Right cardiac atrium (tissue), 5 donors: Measurements from ENCODE around the gene CNTN1. TPM values are rescaled to one million over a fixed set of nuclear protein-coding genes. Genes with fewer than 3 reads are reported as not detected.

Experiments
- ATAC-seq, 2 donors: fragments of 200-7000 bp; cut with Tn5 transposase; one replicate each; pipeline versions ENCODE4 v1.8.0 to v1.9.1; 2020; ENCODE audit warnings: moderate library complexity in 2 of 2, mild to moderate bottlenecking in 1 of 2
- DNase-seq, 3 donors: peaks; one replicate each; pipeline ENCODE4 v3.0.0-alpha.2; 2020
- H3K27ac ChIP-seq: one replicate; pipeline ENCODE4 v1.5.1; 2013; ENCODE audit warnings: mild to moderate bottlenecking, low read length, control low read depth, moderate library complexity
- H3K27me3 ChIP-seq: one replicate; pipeline ENCODE4 v1.6.1; 2013; ENCODE audit not compliant: control insufficient read depth, insufficient read depth
- H3K4me1 ChIP-seq: one replicate; pipeline ENCODE4 v1.6.1; 2013; ENCODE audit warnings: low read length; ENCODE audit not compliant: control insufficient read depth, insufficient read depth
- H3K4me3 ChIP-seq: one replicate; pipeline ENCODE4 v1.5.1; 2013; ENCODE audit warnings: low read length, control low read depth
- H3K9me3 ChIP-seq: one replicate; pipeline ENCODE4 v1.6.1; 2013; ENCODE audit warnings: low read length; ENCODE audit not compliant: control insufficient read depth
- WGBS: extraction: QIAGEN DNeasy Blood & Tissue Kit; methylation state at CpG from one replicate; pipeline ENCODE4 v1.1.7; 2013; 5-methylcytosine and 5-hydroxymethylcytosine counted together
- intact Hi-C, 4 donors: fragments of 100-400 bp; cut with DNase I; formaldehyde crosslinking; loops; one replicate each; pipeline versions ENCODE4 v1.11.0 to v1.14.0; 2022 to 2023
- polyA plus RNA-seq: library from polyadenylated mRNA; stranded (reverse); fragments of 200-250 nt; gene quantifications from one replicate; pipeline ENCODE4 v1.2.3, GENCODE V29; 2013
- total RNA-seq, 4 donors: library from RNA; stranded (reverse); fragmentation: NEBNext Ultra II Directional; extraction: Animal tissue kit (Norgen Biotek cat#: 25700); gene quantifications; one replicate each; pipeline ENCODE4 v1.2.1, GENCODE V29; 2021
- donor health status: healthy with polysubstance abuse.
- donor health status: DM: no; HTN: yes; CAD: no.
- donor health status: DM: no; HTN: no; CAD: no.
- donor health status: DM: no; HTN: yes; CAD: no; lungs with severe emphysema.
- donor health status: DM: yes; HTN: yes; CAD: no.

CNTN1 gene
- total and polyA plus RNA-seq, 5 donors: 0.40 to 0.94 (median 0.53) TPM

- Histone ChIP-seq H3K27me3 (no peaks in the 10 kb centered on the region), H3K4me1 (no peaks in the 10 kb centered on the region), H3K4me3 (no peak overlapping the region), H3K27ac (no peak overlapping the region), H3K9me3 (no peaks in the 10 kb centered on the region)
- intact Hi-C loops: loop anchor here (5.0 to 10.0 kb wide), 3 partner anchors 297 to 587 kb away; no protein-coding TSS in a partner anchor
- DNase-seq (no peak), ATAC-seq (no peak)
- 19% methylated on average over 2 of the region's 2 CpGs for WGBS
These were observed 229.4 kb downstream of the CNTN1 start for GRCh38 chr12:40921563-40922163.

- Histone ChIP-seq H3K9me3 (no peaks in the 10 kb centered on the region), H3K27me3 (no peaks in the 10 kb centered on the region), H3K4me3 (no peak overlapping the region), H3K4me1 (no peaks in the 10 kb centered on the region), H3K27ac (no peak overlapping the region)
- intact Hi-C loops: no loop called here
- WGBS: 82% methylated on average over 1 of the region's 1 CpG
- ATAC-seq: no peak
- no peak for DNase-seq
These were observed 245.7 kb downstream of the CNTN1 start for GRCh38 chr12:40937891-40938290.

- Histone ChIP-seq H3K27ac (no peak overlapping the region), H3K9me3 (no peaks in the 10 kb centered on the region), H3K4me1 (no peaks in the 10 kb centered on the region), H3K4me3 (no peak overlapping the region), H3K27me3 (no peaks in the 10 kb centered on the region)
- intact Hi-C loops: no loop called here
- no peak for DNase-seq
- no peak for ATAC-seq
- 49% methylated on average over 2 of the region's 2 CpGs for WGBS
These were observed 250.1 kb downstream of the CNTN1 start for GRCh38 chr12:40942326-40942725.

GRCh38 chr12:40945772-40946171 lies 253.5 kb downstream of the CNTN1 start:
- Histone ChIP-seq H3K9me3 (no peaks in the 10 kb centered on the region), H3K27me3 (no peaks in the 10 kb centered on the region), H3K27ac (no peak overlapping the region), H3K4me1 (no peaks in the 10 kb centered on the region), H3K4me3 (no peak overlapping the region)
- 85% methylated on average over 2 of the region's 2 CpGs for WGBS
- DNase-seq (no peak), ATAC-seq (no peak)
- intact Hi-C loops: no loop called here

GRCh38 chr12:40946612-40947194 lies 254.5 kb downstream of the CNTN1 start:
- Histone ChIP-seq H3K9me3 (no peaks in the 10 kb centered on the region), H3K27ac (no peak overlapping the region), H3K27me3 (no peaks in the 10 kb centered on the region), H3K4me1 (no peaks in the 10 kb centered on the region), H3K4me3 (no peak overlapping the region)
- intact Hi-C loops: no loop called here
- ATAC-seq (no peak), DNase-seq (no peak)
- under 1% methylated on average over 1 of the region's 1 CpG for WGBS

GRCh38 chr12:40947797-40948196 lies 255.6 kb downstream of the CNTN1 start:
- H3K4me3 ChIP-seq: no peak overlapping the region
- no peaks in the 10 kb centered on the region for H3K27me3 ChIP-seq
- intact Hi-C loops: no loop called here
- H3K4me1 ChIP-seq: no peaks in the 10 kb centered on the region
- no peaks in the 10 kb centered on the region for H3K9me3 ChIP-seq
- ATAC-seq (no peak), DNase-seq (no peak)
- H3K27ac ChIP-seq: no peak overlapping the region
- WGBS: 57% methylated on average over 2 of the region's 2 CpGs

- intact Hi-C loops: no loop called here
- Histone ChIP-seq H3K27me3 (no peaks in the 10 kb centered on the region), H3K9me3 (no peaks in the 10 kb centered on the region), H3K4me1 (no peaks in the 10 kb centered on the region), H3K4me3 (no peak overlapping the region), H3K27ac (no peak overlapping the region)
- WGBS: 89% methylated on average over 2 of the region's 2 CpGs
- DNase-seq: no peak
- ATAC-seq: no peak
These were observed 260.8 kb downstream of the CNTN1 start for GRCh38 chr12:40953076-40953475.

GRCh38 chr12:40957417-40957816 lies 265.2 kb downstream of the CNTN1 start:
- Histone ChIP-seq H3K4me1 (no peaks in the 10 kb centered on the region), H3K27ac (no peak overlapping the region), H3K27me3 (no peaks in the 10 kb centered on the region), H3K9me3 (no peaks in the 10 kb centered on the region), H3K4me3 (no peak overlapping the region)
- intact Hi-C loops: no loop called here
- ATAC-seq: no peak
- DNase-seq: no peak
- WGBS: 93% methylated on average over 1 of the region's 1 CpG

GRCh38 chr12:40959041-40959440 lies 266.8 kb downstream of the CNTN1 start:
- DNase-seq: no peak
- Histone ChIP-seq H3K9me3 (no peaks in the 10 kb centered on the region), H3K27ac (no peak overlapping the region), H3K4me3 (no peak overlapping the region), H3K4me1 (no peaks in the 10 kb centered on the region), H3K27me3 (no peaks in the 10 kb centered on the region)
- ATAC-seq: no peak
- 85% methylated on average over 2 of the region's 2 CpGs for WGBS
- intact Hi-C loops: no loop called here

GRCh38 chr12:40963751-40964150 lies 271.5 kb downstream of the CNTN1 start:
- no peak overlapping the region for H3K27ac ChIP-seq
- DNase-seq (no peak), ATAC-seq (no peak)
- WGBS: 95% methylated on average over 2 of the region's 2 CpGs
- no peaks in the 10 kb centered on the region for H3K9me3 ChIP-seq
- intact Hi-C loops: no loop called here
- H3K4me3 ChIP-seq: no peak overlapping the region
- H3K27me3 ChIP-seq: no peaks in the 10 kb centered on the region
- no peaks in the 10 kb centered on the region for H3K4me1 ChIP-seq

GRCh38 chr12:40969796-40970195 lies 277.6 kb downstream of the CNTN1 start:
- H3K9me3 ChIP-seq: no peaks in the 10 kb centered on the region
- H3K4me1 ChIP-seq: no peaks in the 10 kb centered on the region
- DNase-seq (no peak), ATAC-seq (no peak)
- intact Hi-C loops: no loop called here
- H3K27me3 ChIP-seq: no peaks in the 10 kb centered on the region
- 70% methylated on average over 6 of the region's 6 CpGs for WGBS
- H3K27ac ChIP-seq: no peak overlapping the region
- H3K4me3 ChIP-seq: no peak overlapping the region
